GM13976 (cell line): ENCODE data around the gene USP53.

Experiments used
- DNase-seq: peaks from one replicate; pipeline ENCODE4 v3.0.0; 2012; ENCODE audit warnings: low spot score
- in situ Hi-C: fragments of 300-500 bp; cut with MboI; formaldehyde crosslinking; loops from one replicate; pipeline ENCODE4 v1.12.0; 2022; ENCODE audit warnings: low sequenced_read_pairs, mixed read lengths, inconsistent platforms; ENCODE audit not compliant: unreplicated experiment
- TF ChIP-seq, protein P1 (sequence below): IDR thresholded peaks from 2 replicates; pipeline ENCODE4 v1.5.1; 2012; ENCODE audit warnings: borderline replicate concordance, mild to moderate bottlenecking; ENCODE audit not compliant: insufficient read depth; ENCODE audit errors: extremely low read depth, missing control alignments, control extremely low read depth

USP53 gene

DNA sequence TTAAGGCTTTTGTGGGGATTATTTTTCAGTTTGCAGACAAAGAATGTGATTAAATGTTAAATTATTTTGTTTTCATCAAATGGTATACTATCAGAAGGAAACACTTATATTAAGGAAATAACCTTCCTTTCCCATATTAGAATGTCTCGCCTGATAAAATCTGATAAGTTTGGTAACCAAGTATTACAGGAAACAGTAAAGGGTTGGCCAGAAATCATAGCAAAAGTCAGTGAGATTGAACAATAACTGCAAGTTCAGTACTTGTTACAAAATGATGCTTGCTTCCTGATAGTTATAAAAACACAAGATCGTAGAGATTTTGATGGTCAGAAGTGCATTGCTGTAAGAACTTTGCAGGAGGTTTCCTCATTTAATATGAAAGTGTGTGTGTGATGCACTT lies 68.9 kb downstream of the USP53 start:
- in situ Hi-C loops = loop anchor here (25.0 kb wide), 1 partner anchor 244 kb away; no protein-coding TSS in a partner anchor
- TF ChIP-seq, protein P1, sequence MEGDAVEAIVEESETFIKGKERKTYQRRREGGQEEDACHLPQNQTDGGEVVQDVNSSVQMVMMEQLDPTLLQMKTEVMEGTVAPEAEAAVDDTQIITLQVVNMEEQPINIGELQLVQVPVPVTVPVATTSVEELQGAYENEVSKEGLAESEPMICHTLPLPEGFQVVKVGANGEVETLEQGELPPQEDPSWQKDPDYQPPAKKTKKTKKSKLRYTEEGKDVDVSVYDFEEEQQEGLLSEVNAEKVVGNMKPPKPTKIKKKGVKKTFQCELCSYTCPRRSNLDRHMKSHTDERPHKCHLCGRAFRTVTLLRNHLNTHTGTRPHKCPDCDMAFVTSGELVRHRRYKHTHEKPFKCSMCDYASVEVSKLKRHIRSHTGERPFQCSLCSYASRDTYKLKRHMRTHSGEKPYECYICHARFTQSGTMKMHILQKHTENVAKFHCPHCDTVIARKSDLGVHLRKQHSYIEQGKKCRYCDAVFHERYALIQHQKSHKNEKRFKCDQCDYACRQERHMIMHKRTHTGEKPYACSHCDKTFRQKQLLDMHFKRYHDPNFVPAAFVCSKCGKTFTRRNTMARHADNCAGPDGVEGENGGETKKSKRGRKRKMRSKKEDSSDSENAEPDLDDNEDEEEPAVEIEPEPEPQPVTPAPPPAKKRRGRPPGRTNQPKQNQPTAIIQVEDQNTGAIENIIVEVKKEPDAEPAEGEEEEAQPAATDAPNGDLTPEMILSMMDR = no peak
- no peak for DNase-seq

DNA sequence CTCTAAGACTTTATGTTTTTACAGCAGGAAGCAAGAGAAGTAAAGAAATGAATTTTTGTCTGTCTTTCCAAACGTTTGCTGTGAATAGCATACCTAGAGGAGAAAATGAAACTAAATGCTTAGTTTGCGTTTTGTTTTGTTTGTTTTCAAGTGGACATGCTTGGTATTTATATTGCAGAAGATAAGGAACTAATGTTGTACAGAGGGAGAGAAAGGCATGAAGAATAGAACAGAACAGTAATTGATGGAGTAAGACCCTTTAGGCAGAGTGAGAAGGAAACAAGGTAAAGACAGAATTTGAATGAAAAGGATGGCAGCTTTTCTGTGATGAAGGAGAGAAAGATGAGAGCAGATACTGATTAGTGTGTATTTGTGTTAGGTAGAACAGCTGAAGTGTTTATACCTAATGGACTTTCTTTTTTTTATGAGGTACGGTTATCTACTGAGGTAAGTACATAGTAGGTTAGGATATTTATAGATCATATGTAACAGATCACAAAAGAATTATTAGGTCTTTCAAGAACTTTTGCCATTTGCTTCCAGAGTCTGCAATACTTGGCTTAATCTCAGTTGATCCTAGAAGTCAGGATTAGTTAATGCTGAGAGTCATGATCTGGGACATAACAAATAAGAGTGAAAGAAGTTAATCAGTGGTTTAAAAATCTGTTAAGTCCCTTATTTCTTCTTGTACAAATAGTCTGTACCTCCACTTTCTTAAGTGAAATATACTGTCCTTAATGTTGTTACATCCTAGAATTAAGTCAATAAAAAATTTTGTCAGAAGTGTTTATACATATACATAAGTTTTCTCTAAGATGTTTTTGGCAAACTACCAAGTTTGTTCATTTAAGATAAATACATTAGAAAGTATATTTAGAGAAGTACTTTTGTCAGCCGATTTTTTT lies 72.6 kb downstream of the USP53 start:
- TF ChIP-seq, protein P1 = no peak
- in situ Hi-C loops = loop anchor here (25.0 kb wide), 1 partner anchor 248 kb away; no protein-coding TSS in a partner anchor
- DNase-seq = no peak

GRCh38 chr4:119286377-119287002 lies 74.0 kb downstream of the USP53 start:
- DNase-seq = no peak
- TF ChIP-seq, protein P1 = peak; percentile 13
- in situ Hi-C loops = loop anchor here (25.0 kb wide), 1 partner anchor 249 kb away; no protein-coding TSS in a partner anchor

GRCh38 chr4:119289313-119289712 lies 76.8 kb downstream of the USP53 start:
- DNase-seq = no peak
- TF ChIP-seq, protein P1 = no peak
- in situ Hi-C loops = loop anchor here (25.0 kb wide), 1 partner anchor 252 kb away; no protein-coding TSS in a partner anchor

- no peak for DNase-seq
- TF ChIP-seq, protein P1 = no peak
- in situ Hi-C loops = loop anchor here (10.0 to 25.0 kb wide), 2 partner anchors 76 to 253 kb away; partner anchors contain the start of gene USP53
Observed at GRCh38 chr4:119290598-119290997, 78.1 kb downstream of the USP53 start.

GRCh38 chr4:119296356-119296755 lies 83.8 kb downstream of the USP53 start:
- TF ChIP-seq, protein P1 = no peak
- in situ Hi-C loops = loop anchor here (10.0 to 25.0 kb wide), 2 partner anchors 82 to 259 kb away; partner anchors contain the start of gene USP53
- no peak for DNase-seq
